ENCODE results near the gene EPS8.
"Not testable (repeated sequence)": the region's sequence is repeated elsewhere in the genome, so short reads cannot be mapped to it uniquely, and the experiment has no call there.

EPS8 gene

GRCh38 chr12:15800278-15800677, 11.1 kb upstream of the EPS8 start:
- no peak for DNase-seq (ENCODE audit: low read depth in 4 of 4, low spot score in 1 of 4)

DNA sequence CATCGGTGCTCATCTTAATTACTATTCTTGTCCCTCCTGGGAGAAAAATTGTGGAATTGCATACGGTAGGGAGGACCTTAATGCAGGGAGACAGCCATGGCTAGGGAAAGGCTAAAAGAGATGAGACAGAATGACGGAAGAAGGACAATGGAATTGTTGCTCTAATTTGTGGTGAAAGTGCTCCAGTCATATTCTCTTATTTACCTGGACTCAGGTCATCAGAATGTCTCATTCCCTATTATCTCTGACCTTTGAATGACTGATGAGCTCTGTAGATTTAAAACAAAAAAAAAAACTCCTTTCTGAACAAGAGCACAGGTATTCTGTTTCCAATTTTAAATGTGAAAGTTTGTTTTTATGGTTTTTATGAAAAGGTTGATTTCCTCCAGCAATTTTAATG, 8.6 kb upstream of the EPS8 start:
- no peak for DNase-seq (ENCODE audit: low read depth in 4 of 4, low spot score in 1 of 4)

DNA sequence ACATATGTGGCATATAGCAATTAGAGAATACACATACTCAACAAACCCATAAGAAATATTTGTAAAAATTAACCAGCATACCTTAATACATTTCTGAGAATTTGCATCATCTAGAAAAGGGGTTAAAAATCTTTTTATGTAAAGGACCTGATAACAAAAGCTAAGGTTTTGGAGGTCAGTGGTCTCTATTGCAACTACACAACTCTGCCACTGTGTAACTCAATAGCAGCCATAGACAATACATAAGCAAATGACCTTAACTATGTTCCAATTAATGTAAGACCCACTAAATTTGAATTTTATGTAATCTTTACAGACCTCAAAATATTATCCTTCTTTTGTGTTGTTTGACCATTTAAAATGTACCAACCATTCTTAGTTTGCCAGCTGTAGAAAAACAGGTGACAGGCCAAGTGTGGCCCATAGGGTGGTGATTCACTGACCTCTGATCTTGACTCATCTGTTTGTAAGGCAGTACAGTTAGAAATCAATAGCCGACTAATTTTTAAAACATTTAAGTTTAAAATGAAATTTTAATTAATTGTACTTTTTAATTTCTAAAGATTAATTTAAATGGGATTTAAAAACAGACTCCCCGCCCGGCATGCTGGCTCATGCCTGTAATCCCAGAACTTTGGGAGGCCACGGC, 7.4 kb upstream of the EPS8 start:
- no peak for DNase-seq (ENCODE audit: low read depth in 4 of 4, low spot score in 1 of 4)

GRCh38 chr12:15794836-15795235, 5.6 kb upstream of the EPS8 start:
- no peak for DNase-seq (ENCODE audit: low read depth in 4 of 4, low spot score in 1 of 4)

GRCh38 chr12:15794196-15794595, 5.0 kb upstream of the EPS8 start:
- no peak for DNase-seq (ENCODE audit: low read depth in 4 of 4, low spot score in 1 of 4)

DNA sequence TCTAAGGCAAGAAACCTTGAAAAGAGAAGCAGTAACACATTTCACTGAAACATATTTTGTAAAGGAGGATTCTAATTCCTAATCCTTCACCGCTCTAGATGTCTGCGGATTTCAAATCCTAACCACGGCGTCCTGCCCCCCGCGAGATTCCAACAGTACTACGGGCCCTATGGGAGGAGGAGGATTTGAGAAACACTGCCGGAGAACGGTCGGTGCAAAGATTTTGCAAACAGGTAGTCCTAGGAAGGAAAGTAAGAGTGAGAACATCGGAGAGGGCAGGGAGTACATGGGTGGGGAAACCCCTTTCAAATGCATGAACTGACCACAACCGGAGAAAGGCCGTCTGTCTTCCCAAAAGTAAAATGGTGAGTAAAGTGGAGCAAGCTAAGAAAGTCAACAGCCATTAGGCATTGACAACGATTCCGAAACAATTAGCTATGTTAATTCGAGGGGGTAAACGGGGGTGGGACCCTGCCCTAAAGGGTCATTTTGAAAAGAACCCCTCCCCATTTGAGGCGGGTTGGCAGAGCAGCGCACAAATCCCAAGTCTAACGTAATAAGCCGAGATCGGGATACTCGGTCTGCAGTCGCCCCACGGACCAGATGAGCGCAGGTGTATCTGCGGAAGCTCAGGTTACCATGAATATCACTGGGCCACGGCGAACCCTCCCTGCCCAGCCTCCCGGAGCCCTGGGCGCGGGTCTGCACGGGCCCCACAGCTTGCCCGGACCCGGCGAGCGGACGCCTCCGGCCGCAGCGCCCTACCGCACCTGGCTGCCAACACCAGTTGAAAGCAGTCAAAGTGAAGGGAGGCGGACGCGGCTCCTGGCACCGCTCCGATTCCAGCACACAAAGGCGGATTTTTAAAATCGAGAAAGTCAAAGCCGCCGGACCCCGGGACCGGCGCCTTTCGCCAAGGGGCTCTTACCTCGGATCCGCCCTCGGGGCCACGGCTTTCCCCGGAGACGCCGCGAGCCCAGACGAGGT, 662 bp downstream of the EPS8 start:
- no peak for DNase-seq (ENCODE audit: low read depth in 4 of 4, low spot score in 1 of 4)

DNA sequence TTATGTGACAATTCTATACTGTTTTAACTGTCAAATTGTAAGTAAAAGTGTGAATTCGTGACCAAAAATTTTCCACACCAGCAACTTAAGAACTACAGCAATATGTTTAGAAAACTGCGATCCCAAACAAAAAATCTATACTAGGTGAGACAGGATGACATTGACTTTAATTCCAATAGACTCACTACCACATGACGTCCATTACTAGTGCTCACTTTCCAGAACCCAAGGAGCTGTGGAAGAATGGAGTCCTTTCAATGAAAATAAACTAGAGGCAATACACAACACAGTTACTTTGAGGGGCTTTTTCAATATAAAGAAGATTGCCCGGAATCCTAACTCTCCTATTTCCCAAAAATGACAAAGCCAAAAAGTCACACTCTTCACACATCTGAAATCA, 1.4 kb downstream of the EPS8 start:
- DNase-seq (ENCODE audit: low read depth in 4 of 4, low spot score in 1 of 4): no peak

- no peak for DNase-seq (ENCODE audit: low read depth in 4 of 4, low spot score in 1 of 4)
Measured at GRCh38 chr12:15786772-15787171, 2.4 kb downstream of the EPS8 start.

DNA sequence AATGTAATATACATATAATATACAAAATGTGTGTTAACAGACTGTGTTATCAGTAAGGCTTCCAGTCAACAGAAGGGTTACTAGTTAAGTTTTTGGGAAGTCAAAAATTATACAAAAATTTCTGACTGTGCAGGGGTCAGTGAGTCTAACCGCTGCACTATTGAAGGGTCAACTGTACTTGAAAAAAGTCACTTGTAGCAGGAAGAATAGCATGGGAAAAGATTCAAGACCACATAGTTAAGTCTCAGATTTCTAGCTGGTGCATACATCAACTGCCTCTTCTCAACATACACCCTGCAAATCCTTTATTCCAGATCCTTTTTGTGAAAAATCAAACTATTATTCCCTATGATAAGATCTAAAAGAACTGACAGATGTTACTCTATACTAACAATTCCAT, 5.9 kb downstream of the EPS8 start:
- DNase-seq (ENCODE audit: low read depth in 4 of 4, low spot score in 1 of 4): no peak

DNA sequence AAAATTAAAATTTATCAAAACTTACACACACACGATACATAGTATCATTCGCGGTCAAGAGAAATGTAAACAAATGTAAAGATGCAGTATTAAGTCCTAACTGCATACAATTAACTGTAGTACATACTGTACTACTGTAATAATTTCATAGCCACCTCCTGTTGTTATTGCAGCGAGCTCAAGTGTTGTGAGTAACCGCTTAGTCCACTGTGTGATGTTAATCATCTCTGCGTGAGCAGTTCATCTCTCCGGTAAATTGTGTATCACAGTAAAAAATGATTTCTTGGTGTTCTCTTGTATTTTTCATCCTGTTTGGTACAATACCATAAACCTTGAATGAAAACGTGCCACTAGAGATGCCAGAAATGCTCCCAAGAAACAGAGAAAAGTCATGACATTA, 6.5 kb downstream of the EPS8 start:
- no peak for DNase-seq (ENCODE audit: low read depth in 4 of 4, low spot score in 1 of 4)

- no peak for DNase-seq (ENCODE audit: low read depth in 4 of 4, low spot score in 1 of 4)
Measured at GRCh38 chr12:15779925-15780324, 9.3 kb downstream of the EPS8 start.

- no peak for DNase-seq (ENCODE audit: low read depth in 4 of 4, low spot score in 1 of 4)
Measured at GRCh38 chr12:15778126-15778525, 11.1 kb downstream of the EPS8 start.

GRCh38 chr12:15777355-15778012, 11.7 kb downstream of the EPS8 start:
- DNase-seq (ENCODE audit: low read depth in 4 of 4, low spot score in 1 of 4): no peak

- DNase-seq (ENCODE audit: low read depth in 4 of 4, low spot score in 1 of 4): no peak
Measured at GRCh38 chr12:15776532-15776931, 12.7 kb downstream of the EPS8 start.

DNA sequence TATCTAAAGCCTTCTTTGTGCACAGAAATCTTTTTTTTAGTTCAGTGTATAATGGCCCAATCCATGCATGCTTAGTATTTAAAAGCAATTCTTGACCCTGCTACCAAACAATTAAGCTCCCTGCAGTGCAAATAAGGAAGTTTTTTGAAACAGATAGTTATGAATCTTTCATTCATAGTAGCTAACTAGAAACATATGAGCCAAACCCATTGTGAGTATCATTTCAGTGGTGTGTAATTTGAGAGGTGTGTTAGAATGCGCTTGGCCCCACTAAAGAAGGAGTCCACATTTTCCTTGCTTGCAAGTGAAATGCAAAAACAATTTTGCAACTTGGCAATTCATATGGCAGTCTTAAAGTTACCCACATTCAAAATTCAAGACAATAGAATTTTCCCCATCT, 14.4 kb downstream of the EPS8 start:
- DNase-seq (ENCODE audit: low read depth in 4 of 4, low spot score in 1 of 4): no peak

DNA sequence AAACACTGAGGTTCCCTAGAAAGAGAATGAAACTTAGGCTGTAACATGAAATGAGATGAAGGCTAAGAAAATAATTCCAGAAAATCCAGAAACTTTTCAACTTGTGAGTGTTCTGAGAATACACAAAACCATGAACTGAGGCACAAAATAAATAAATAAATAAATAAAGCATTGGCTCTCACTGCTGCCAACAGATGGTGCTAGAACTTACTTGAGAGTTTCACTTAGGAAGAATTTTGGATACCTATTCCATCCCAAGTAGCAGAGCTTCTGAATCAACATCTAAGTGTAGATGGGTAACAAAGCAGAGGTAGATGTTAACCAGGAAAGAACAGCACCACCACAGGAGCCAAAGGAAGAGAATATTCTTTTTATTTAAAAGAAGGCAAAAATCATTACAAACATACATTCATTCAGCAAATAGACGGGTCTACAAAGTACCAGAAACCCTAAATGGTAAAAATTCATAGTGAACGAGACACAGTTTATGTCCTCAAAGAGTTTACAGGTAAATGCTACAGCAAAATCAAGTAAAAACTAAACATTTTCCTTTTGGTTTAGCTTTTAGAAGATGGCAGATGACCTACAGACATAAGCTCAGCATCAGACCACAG, 16.7 kb downstream of the EPS8 start:
- DNase-seq (ENCODE audit: low read depth in 4 of 4, low spot score in 1 of 4): no peak

DNA sequence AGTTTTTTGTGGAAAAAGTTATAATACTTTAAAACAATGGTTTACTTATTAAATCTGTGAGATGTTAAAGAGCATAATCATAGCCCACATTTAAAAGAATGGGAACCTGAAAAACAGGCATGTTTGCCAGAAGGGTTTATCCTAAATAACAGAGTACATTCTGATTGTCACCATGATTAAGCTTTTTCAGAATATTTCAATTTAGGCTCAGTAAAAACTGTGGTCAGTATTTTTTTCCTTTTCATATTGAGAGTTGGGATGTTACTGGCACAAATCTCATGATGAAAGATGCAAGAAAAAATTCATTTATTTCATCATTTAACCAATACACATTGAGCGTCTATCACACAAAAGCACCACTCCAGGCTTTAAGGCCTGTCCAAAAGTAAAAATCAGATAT, 18.6 kb downstream of the EPS8 start:
- no peak for DNase-seq (ENCODE audit: low read depth in 4 of 4, low spot score in 1 of 4)

- no peak for DNase-seq (ENCODE audit: low read depth in 4 of 4, low spot score in 1 of 4)
Measured at GRCh38 chr12:15770021-15770420, 19.2 kb downstream of the EPS8 start.

GRCh38 chr12:15769586-15769985, 19.6 kb downstream of the EPS8 start:
- no peak for DNase-seq (ENCODE audit: low read depth in 4 of 4, low spot score in 1 of 4)

- no peak for DNase-seq (ENCODE audit: low read depth in 4 of 4, low spot score in 1 of 4)
Measured at GRCh38 chr12:15767301-15767700, 21.9 kb downstream of the EPS8 start.

DNA sequence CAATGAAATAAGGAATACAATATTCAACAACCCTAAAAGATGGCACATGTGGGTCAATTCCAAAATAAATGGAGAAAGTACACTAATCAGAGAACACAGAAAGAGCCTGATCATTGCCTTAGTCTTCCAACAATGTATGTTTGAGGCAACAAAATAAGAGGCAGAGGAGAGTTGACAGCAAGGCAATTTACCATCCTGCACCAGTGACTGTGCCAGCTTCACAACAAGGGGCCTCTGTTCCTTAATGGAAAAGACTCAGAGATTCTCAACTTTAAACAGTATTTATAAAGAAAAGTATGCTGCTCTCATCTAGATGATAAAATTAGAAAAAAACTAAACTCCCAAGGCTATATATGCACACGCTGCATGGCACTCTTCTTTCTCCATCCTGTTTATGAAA, 25.9 kb downstream of the EPS8 start:
- DNase-seq (ENCODE audit: low read depth in 4 of 4, low spot score in 1 of 4): no peak

DNA sequence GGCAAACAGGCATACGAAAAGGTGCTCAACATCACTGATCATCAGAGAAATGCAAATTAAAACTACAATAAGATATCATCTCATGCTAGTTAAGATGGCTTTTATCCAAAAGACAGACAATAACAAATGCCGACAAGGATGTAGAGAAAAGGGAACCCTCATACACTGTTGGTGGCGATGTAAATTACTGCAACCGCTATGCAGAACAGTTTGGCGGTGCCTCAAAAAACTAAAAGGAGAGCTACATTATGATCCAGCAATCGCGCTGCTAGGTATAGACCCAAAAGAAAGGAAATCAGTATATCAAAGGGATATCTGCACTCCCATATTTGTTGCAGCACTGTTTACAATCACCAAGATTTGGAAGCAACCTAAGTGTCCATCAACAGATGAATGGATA, 27.0 kb downstream of the EPS8 start:
- not testable (repeated sequence) for DNase-seq (ENCODE audit: low read depth in 4 of 4, low spot score in 1 of 4)
